WTC11 (cell line): ENCODE results near the gene FOXP1. TPM values are rescaled to one million over a fixed set of nuclear protein-coding genes. Genes with fewer than 3 reads are reported as not detected.

ENCODE experiments used
- ATAC-seq: fragments of 200-7000 bp; cut with Tn5 transposase; 2 replicates; pipeline ENCODE4 v1.10.0; 2021; ENCODE audit warnings: mild to moderate bottlenecking, moderate library complexity
- CTCF ChIA-PET: fragments of 300-600 bp; sonication (Branson Sonifier 250); formaldehyde crosslinking; loops from one replicate; lab custom pipeline; 2021; ENCODE audit warnings: antibody characterized with exemption; lab: Charles Lee
- POLR2A ChIA-PET: fragments of 350-600 bp; sonication (Branson Sonifier 250); formaldehyde crosslinking; loops from one replicate; lab custom pipeline; 2021; ENCODE audit warnings: antibody characterized with exemption; lab: Charles Lee
- DNase-seq: peaks from one replicate; pipeline ENCODE4 v3.0.0; 2021; ENCODE audit warnings: low spot score
- H3K27ac Mint-ChIP-seq: 2 replicates; pipeline ENCODE4 v1.8.0; 2021; ENCODE audit warnings: mixed read lengths
- H3K27me3 Mint-ChIP-seq: 2 replicates; pipeline ENCODE4 v1.8.0; 2021; ENCODE audit warnings: low read depth, mild to moderate bottlenecking, moderate library complexity, mixed read lengths
- H3K36me3 Mint-ChIP-seq: 2 replicates; pipeline ENCODE4 v1.8.0; 2021; ENCODE audit warnings: mixed read lengths
- H3K4me1 Mint-ChIP-seq: 2 replicates; pipeline ENCODE4 v1.8.0; 2022; ENCODE audit warnings: mixed read lengths
- H3K4me3 Mint-ChIP-seq: 2 replicates; pipeline ENCODE4 v1.8.0; 2021; ENCODE audit warnings: mild to moderate bottlenecking, moderate library complexity, mixed read lengths
- H3K9me3 Mint-ChIP-seq: 2 replicates; pipeline ENCODE4 v1.8.0; 2021; ENCODE audit warnings: mixed read lengths
- CBFB ChIP-seq: sonication (generic); formaldehyde crosslinking; IDR thresholded peaks from 2 replicates; pipeline ENCODE4 v1.8.1; 2022; ENCODE audit warnings: mild to moderate bottlenecking, low read depth, missing genetic modification reagents
- ELF4 ChIP-seq: sonication (generic); formaldehyde crosslinking; IDR thresholded peaks from 2 replicates; pipeline ENCODE4 v1.8.1; 2022; ENCODE audit warnings: low read depth, mild to moderate bottlenecking, moderate library complexity, missing genetic modification reagents
- JUN ChIP-seq: sonication (generic); formaldehyde crosslinking; IDR thresholded peaks from 2 replicates; pipeline ENCODE4 v1.8.0; 2023; ENCODE audit warnings: mild to moderate bottlenecking, missing genetic modification reagents
- NR1H2 ChIP-seq: sonication (generic); formaldehyde crosslinking; IDR thresholded peaks from 2 replicates; pipeline ENCODE4 v1.9.0; 2021; ENCODE audit warnings: mild to moderate bottlenecking, moderate library complexity, missing genetic modification reagents
- OVOL2 ChIP-seq: fragments of 250-450 bp; sonication (Bioruptor Pico); IDR thresholded peaks from 2 replicates; pipeline ENCODE4 v1.9.0; 2021; ENCODE audit warnings: mild to moderate bottlenecking, borderline replicate concordance
- PRRX2 ChIP-seq: fragments of 250-450 bp; sonication (Bioruptor Pico); IDR thresholded peaks from 2 replicates; pipeline ENCODE4 v1.8.0; 2021; ENCODE audit warnings: mild to moderate bottlenecking
- RELA ChIP-seq: sonication (generic); formaldehyde crosslinking; IDR thresholded peaks from 2 replicates; pipeline ENCODE4 v1.8.1; 2022; ENCODE audit warnings: missing genetic modification reagents, mild to moderate bottlenecking, borderline replicate concordance
- RORB ChIP-seq: fragments of 250-450 bp; sonication (Bioruptor Pico); IDR thresholded peaks from 2 replicates; pipeline ENCODE4 v1.9.0; 2021; ENCODE audit warnings: mild to moderate bottlenecking
- TCF7 ChIP-seq: sonication (generic); formaldehyde crosslinking; IDR thresholded peaks from 2 replicates; pipeline ENCODE4 v1.8.0; 2022; ENCODE audit warnings: mild to moderate bottlenecking, low read depth, missing genetic modification reagents, moderate library complexity
- TEAD4 ChIP-seq: sonication (generic); formaldehyde crosslinking; IDR thresholded peaks from 2 replicates; pipeline ENCODE4 v1.8.0; 2022; ENCODE audit warnings: mild to moderate bottlenecking, missing genetic modification reagents
- ZNF317 ChIP-seq: sonication (generic); formaldehyde crosslinking; IDR thresholded peaks from 2 replicates; pipeline ENCODE4 v1.8.1; 2023; ENCODE audit warnings: low read depth, mild to moderate bottlenecking, moderate library complexity, missing genetic modification reagents, borderline replicate concordance
- ZNF396 ChIP-seq: fragments of 250-450 bp; sonication (Bioruptor Pico); IDR thresholded peaks from 2 replicates; pipeline ENCODE4 v1.8.0; 2021; ENCODE audit warnings: mild to moderate bottlenecking, moderate library complexity, borderline replicate concordance
- ZNF671 ChIP-seq: fragments of 250-450 bp; sonication (Bioruptor Pico); IDR thresholded peaks from 2 replicates; pipeline ENCODE4 v1.8.0; 2021; ENCODE audit warnings: mild to moderate bottlenecking
- total RNA-seq: library from RNA; stranded (reverse); gene quantifications from 3 replicates; pipeline ENCODE4 v1.2.3, GENCODE V29; 2021
- TF ChIP-seq, protein P1 (sequence below): sonication (generic); formaldehyde crosslinking; IDR thresholded peaks from 2 replicates; pipeline ENCODE4 v1.8.0; 2023; ENCODE audit warnings: mild to moderate bottlenecking, missing genetic modification reagents
- TF ChIP-seq, protein P2 (sequence below): sonication (generic); formaldehyde crosslinking; IDR thresholded peaks from 2 replicates; pipeline ENCODE4 v1.8.0; 2022; ENCODE audit warnings: mild to moderate bottlenecking, missing genetic modification reagents
- TF ChIP-seq, protein P3 (sequence below): sonication (generic); formaldehyde crosslinking; IDR thresholded peaks from 2 replicates; pipeline ENCODE4 v1.8.1; 2023; ENCODE audit warnings: mild to moderate bottlenecking, missing genetic modification reagents, moderate library complexity
- TF ChIP-seq, protein P4 (sequence below): sonication (generic); formaldehyde crosslinking; IDR thresholded peaks from 2 replicates; pipeline ENCODE4 v1.8.1; 2023; ENCODE audit warnings: mild to moderate bottlenecking, moderate library complexity, missing genetic modification reagents
- TF ChIP-seq, protein P5 (sequence below): sonication (generic); formaldehyde crosslinking; IDR thresholded peaks from 2 replicates; pipeline ENCODE4 v1.8.1; 2023; ENCODE audit warnings: mild to moderate bottlenecking, missing genetic modification reagents, moderate library complexity
- TF ChIP-seq, protein P6 (sequence below): sonication (generic); formaldehyde crosslinking; IDR thresholded peaks from 2 replicates; pipeline ENCODE4 v1.8.1; 2023; ENCODE audit warnings: mild to moderate bottlenecking, missing genetic modification reagents

Gene FOXP1
- total RNA-seq, 1 experiment from 2014 or later, result 25.8 TPM

DNA sequence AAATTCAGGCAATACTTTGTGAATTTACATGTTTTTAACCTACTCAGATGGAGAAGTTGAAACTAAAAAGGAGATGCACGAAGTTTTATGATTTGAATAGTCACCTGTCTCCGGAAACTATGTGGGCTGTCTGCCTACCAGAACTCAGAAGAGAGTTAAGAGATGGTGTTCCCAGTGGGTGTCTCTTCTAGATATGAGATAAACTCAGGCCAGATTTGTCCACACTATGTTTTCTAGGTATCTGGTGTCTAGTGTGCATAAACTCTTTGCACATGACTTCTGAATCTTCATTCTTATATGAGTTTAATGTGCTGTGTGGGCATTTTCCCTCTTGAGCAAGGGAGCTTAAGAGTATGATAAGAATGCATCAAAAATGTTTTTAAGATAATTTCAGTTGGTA is 222.8 kb downstream of the FOXP1 start (continued):
- TF ChIP-seq TEAD4 (CRISPR knock-in tag), result no peak

DNA sequence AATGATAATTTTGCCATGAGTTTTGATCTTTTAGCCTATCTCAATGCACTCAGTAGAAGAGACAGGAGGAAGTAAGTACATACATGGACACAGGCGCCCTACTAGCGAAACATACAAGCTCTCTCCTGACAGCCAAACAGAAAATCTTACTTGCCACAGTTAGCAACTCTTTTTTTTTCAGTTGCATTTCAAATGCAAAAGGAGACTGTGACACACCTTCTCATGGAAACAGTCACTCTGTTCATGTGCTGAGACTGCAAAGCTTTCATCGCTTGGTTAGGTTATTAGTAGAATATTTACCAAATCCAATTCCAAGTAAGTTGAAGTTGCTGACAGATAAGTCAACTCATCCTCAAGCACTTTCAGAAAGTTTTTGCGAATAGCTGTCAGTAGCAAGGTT is 223.3 kb downstream of the FOXP1 start:
- H3K27me3 Mint-ChIP-seq, result no peaks in the 10 kb centered on the region
- TF ChIP-seq, protein P1, sequence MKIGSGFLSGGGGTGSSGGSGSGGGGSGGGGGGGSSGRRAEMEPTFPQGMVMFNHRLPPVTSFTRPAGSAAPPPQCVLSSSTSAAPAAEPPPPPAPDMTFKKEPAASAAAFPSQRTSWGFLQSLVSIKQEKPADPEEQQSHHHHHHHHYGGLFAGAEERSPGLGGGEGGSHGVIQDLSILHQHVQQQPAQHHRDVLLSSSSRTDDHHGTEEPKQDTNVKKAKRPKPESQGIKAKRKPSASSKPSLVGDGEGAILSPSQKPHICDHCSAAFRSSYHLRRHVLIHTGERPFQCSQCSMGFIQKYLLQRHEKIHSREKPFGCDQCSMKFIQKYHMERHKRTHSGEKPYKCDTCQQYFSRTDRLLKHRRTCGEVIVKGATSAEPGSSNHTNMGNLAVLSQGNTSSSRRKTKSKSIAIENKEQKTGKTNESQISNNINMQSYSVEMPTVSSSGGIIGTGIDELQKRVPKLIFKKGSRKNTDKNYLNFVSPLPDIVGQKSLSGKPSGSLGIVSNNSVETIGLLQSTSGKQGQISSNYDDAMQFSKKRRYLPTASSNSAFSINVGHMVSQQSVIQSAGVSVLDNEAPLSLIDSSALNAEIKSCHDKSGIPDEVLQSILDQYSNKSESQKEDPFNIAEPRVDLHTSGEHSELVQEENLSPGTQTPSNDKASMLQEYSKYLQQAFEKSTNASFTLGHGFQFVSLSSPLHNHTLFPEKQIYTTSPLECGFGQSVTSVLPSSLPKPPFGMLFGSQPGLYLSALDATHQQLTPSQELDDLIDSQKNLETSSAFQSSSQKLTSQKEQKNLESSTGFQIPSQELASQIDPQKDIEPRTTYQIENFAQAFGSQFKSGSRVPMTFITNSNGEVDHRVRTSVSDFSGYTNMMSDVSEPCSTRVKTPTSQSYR, result no peak
- no peak for TF ChIP-seq ELF4 (CRISPR knock-in tag)
- TF ChIP-seq, protein P2, sequence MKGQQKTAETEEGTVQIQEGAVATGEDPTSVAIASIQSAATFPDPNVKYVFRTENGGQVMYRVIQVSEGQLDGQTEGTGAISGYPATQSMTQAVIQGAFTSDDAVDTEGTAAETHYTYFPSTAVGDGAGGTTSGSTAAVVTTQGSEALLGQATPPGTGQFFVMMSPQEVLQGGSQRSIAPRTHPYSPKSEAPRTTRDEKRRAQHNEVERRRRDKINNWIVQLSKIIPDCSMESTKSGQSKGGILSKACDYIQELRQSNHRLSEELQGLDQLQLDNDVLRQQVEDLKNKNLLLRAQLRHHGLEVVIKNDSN (CRISPR knock-in tag), result no peak
- TF ChIP-seq, protein P3, sequence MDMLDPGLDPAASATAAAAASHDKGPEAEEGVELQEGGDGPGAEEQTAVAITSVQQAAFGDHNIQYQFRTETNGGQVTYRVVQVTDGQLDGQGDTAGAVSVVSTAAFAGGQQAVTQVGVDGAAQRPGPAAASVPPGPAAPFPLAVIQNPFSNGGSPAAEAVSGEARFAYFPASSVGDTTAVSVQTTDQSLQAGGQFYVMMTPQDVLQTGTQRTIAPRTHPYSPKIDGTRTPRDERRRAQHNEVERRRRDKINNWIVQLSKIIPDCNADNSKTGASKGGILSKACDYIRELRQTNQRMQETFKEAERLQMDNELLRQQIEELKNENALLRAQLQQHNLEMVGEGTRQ (CRISPR knock-in tag), result no peak
- TF ChIP-seq OVOL2, result no peak
- no peak for TF ChIP-seq PRRX2 (CRISPR knock-in tag)
- no peak for TF ChIP-seq RORB (CRISPR knock-in tag)
- no peak for TF ChIP-seq JUN
- TF ChIP-seq, protein P4, sequence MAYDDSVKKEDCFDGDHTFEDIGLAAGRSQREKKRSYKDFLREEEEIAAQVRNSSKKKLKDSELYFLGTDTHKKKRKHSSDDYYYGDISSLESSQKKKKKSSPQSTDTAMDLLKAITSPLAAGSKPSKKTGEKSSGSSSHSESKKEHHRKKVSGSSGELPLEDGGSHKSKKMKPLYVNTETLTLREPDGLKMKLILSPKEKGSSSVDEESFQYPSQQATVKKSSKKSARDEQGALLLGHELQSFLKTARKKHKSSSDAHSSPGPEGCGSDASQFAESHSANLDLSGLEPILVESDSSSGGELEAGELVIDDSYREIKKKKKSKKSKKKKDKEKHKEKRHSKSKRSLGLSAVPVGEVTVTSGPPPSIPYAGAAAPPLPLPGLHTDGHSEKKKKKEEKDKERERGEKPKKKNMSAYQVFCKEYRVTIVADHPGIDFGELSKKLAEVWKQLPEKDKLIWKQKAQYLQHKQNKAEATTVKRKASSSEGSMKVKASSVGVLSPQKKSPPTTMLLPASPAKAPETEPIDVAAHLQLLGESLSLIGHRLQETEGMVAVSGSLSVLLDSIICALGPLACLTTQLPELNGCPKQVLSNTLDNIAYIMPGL, result no peak
- TF ChIP-seq NR1H2, result no peak
- no peak for TF ChIP-seq CBFB (CRISPR knock-in tag)
- TF ChIP-seq, protein P5, sequence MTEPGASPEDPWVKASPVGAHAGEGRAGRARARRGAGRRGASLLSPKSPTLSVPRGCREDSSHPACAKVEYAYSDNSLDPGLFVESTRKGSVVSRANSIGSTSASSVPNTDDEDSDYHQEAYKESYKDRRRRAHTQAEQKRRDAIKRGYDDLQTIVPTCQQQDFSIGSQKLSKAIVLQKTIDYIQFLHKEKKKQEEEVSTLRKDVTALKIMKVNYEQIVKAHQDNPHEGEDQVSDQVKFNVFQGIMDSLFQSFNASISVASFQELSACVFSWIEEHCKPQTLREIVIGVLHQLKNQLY (CRISPR knock-in tag), result no peak
- no peak for TF ChIP-seq ZNF671 (CRISPR knock-in tag)
- no peak for TF ChIP-seq TCF7
- no peak for TF ChIP-seq RELA (CRISPR knock-in tag)
- TF ChIP-seq ZNF317 (CRISPR knock-in tag), result no peak
- TF ChIP-seq, protein P6, sequence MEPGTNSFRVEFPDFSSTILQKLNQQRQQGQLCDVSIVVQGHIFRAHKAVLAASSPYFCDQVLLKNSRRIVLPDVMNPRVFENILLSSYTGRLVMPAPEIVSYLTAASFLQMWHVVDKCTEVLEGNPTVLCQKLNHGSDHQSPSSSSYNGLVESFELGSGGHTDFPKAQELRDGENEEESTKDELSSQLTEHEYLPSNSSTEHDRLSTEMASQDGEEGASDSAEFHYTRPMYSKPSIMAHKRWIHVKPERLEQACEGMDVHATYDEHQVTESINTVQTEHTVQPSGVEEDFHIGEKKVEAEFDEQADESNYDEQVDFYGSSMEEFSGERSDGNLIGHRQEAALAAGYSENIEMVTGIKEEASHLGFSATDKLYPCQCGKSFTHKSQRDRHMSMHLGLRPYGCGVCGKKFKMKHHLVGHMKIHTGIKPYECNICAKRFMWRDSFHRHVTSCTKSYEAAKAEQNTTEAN (CRISPR knock-in tag), result no peak
- no peak for TF ChIP-seq ZNF396
- TF ChIP-seq, all 79 proteins: peak for 0
- Mint-ChIP-seq H3K9me3 (0 out of 2 replicates have a peak, but pooled peaks cover 4% of the 10 kb centered on the region), H3K4me1 (no peaks in the 10 kb centered on the region), H3K4me3 (no peak overlapping the region), H3K27ac (no peak overlapping the region), H3K36me3 (no peaks in the 10 kb centered on the region)
- POLR2A ChIA-PET, result no interaction called here
- DNase-seq (no peak), ATAC-seq (no peak)
- CTCF ChIA-PET, result no interaction called here
